K562 (cell line): ENCODE data around the gene PELI1. TPM values are rescaled to one million over a fixed set of nuclear protein-coding genes. Genes with fewer than 3 reads are reported as not detected.

ENCODE experiments used
- ARID1B ChIP-seq: fragments of 450-650 bp; IDR thresholded peaks from 2 replicates; pipeline ENCODE4 v1.6.1; 2016; ENCODE audit warnings: antibody characterized with exemption, mild to moderate bottlenecking, inconsistent platforms
- ARID3A ChIP-seq: IDR thresholded peaks from 2 replicates; pipeline ENCODE4 v1.6.1; 2012; ENCODE audit warnings: low read depth, low read length, improper control_type of control experiment, borderline replicate concordance
- ATF3 ChIP-seq, 2 experiments: fragments of 450-650 bp in 1 of 2; sonication (generic) in 1 of 2; formaldehyde crosslinking in 1 of 2; IDR thresholded peaks in 1 of 2; conservative IDR thresholded peaks in 1 of 2; 2 replicates each; pipeline versions ENCODE4 v1.6.1 to v1.8.1; 2016 to 2023; ENCODE audit warnings: mild to moderate bottlenecking in 2 of 2, moderate library complexity in 2 of 2, inconsistent platforms in 1 of 2, missing genetic modification reagents in 1 of 2
- ELF2 ChIP-seq: fragments of 250-450 bp; sonication (Bioruptor Pico); IDR thresholded peaks from 2 replicates; pipeline ENCODE4 v1.5.0; 2021; ENCODE audit warnings: mild to moderate bottlenecking
- FOXA3 ChIP-seq, 2 experiments: fragments of 450-650 bp in 1 of 2; sonication (generic) in 1 of 2; formaldehyde crosslinking; IDR thresholded peaks in 1 of 2; conservative IDR thresholded peaks in 1 of 2; 2 replicates each; pipeline versions ENCODE4 v1.4.0 to v1.8.0; 2020 to 2022; ENCODE audit warnings: mild to moderate bottlenecking in 2 of 2, missing genetic modification reagents in 1 of 2
- HDAC1 ChIP-seq, 2 experiments: fragments of 450-650 bp; IDR thresholded peaks; 2 replicates each; pipeline ENCODE4 v1.6.1; 2016 to 2017; ENCODE audit warnings: inconsistent platforms in 1 of 2, mild to moderate bottlenecking in 1 of 2, moderate library complexity in 1 of 2
- HLTF ChIP-seq: fragments of 450-650 bp; IDR thresholded peaks from 2 replicates; pipeline ENCODE4 v1.6.1; 2016
- JUND ChIP-seq, 2 experiments: IDR thresholded peaks; 2 replicates in 1 of 2; 3 replicates in 1 of 2; pipeline ENCODE4 v1.6.1; 2011; ENCODE audit warnings: borderline replicate concordance in 2 of 2, low read depth in 2 of 2, low read length in 2 of 2, improper control_type of control experiment in 1 of 2, missing biosample characterization in 1 of 2, missing genetic modification characterization in 1 of 2, missing genetic modification reagents in 1 of 2
- KDM1A ChIP-seq, 2 experiments: fragments of 450-650 bp; IDR thresholded peaks; 2 replicates each; pipeline ENCODE4 v1.6.1; 2016; ENCODE audit warnings: mild to moderate bottlenecking in 2 of 2
- MEIS2 ChIP-seq: fragments of 450-650 bp; IDR thresholded peaks from 2 replicates; pipeline ENCODE4 v1.6.1; 2014; ENCODE audit warnings: mild to moderate bottlenecking; ENCODE audit not compliant: partially characterized antibody
- MYBL2 ChIP-seq, 2 experiments: fragments of 450-650 bp in 1 of 2; sonication (generic) in 1 of 2; formaldehyde crosslinking in 1 of 2; IDR thresholded peaks; 2 replicates each; pipeline versions ENCODE4 v1.6.1 to v1.8.1; 2017 to 2022; ENCODE audit warnings: borderline replicate concordance in 1 of 2, inconsistent platforms in 1 of 2, low read depth in 1 of 2, mild to moderate bottlenecking in 1 of 2, missing genetic modification reagents in 1 of 2, moderate library complexity in 1 of 2
- NBN ChIP-seq: fragments of 450-650 bp; IDR thresholded peaks from 2 replicates; pipeline ENCODE4 v1.6.1; 2016; ENCODE audit warnings: low read depth, mild to moderate bottlenecking
- PBX2 ChIP-seq, 2 experiments: IDR thresholded peaks in 1 of 2; conservative IDR thresholded peaks in 1 of 2; 2 replicates each; pipeline ENCODE4 v1.6.1; 2016; ENCODE audit warnings: low read depth in 2 of 2, mild to moderate bottlenecking in 1 of 2, missing compliant biosample characterization in 1 of 2, missing genetic modification characterization in 1 of 2, moderate library complexity in 1 of 2
- SPI1 ChIP-seq: IDR thresholded peaks from 2 replicates; pipeline ENCODE4 v1.6.1; 2011; ENCODE audit warnings: low read depth, low read length, control low read depth, borderline replicate concordance
- TEAD1 ChIP-seq, 2 experiments: fragments of 450-650 bp in 1 of 2; sonication (generic) in 1 of 2; formaldehyde crosslinking; IDR thresholded peaks; 2 replicates each; pipeline versions ENCODE4 v1.4.0 to v1.8.0; 2020 to 2022; ENCODE audit warnings: mild to moderate bottlenecking in 2 of 2, missing genetic modification reagents in 1 of 2
- THRB ChIP-seq: fragments of 450-650 bp; formaldehyde crosslinking; conservative IDR thresholded peaks from 2 replicates; pipeline ENCODE4 v1.4.0; 2022; ENCODE audit warnings: mild to moderate bottlenecking, missing genetic modification characterization
- ZEB2 ChIP-seq: fragments of 450-650 bp; IDR thresholded peaks from 2 replicates; pipeline ENCODE4 v1.6.1; 2016
- ZNF143 ChIP-seq: sonication (generic); formaldehyde crosslinking; IDR thresholded peaks from 2 replicates; pipeline ENCODE4 v1.9.0; 2022; ENCODE audit warnings: mild to moderate bottlenecking, missing genetic modification reagents
- ZNF589 ChIP-seq: fragments of 200-800 bp; sonication (Bioruptor generic); IDR thresholded peaks from 2 replicates; pipeline ENCODE4 v1.6.1; 2016; ENCODE audit warnings: low read depth, missing genetic modification characterization, missing compliant biosample characterization
- polyA plus RNA-seq, 8 experiments: library from polyadenylated mRNA; depleted of rRNA in 4 of 8; stranded (reverse) in 5 of 8; unstranded in 3 of 8; fragments of >200 nt; fragmentation: Nextera tagmentation in 2 of 8; fragmentation: Illumina TruSeq in 1 of 8; extraction: Ambion mirVana in 2 of 8; extraction: Trizol in 1 of 8; gene quantifications; 2 replicates each; pipeline versions ENCODE4 v1.2.1 to v1.2.3, GENCODE V29; 2011 to 2014; ENCODE audit warnings: inconsistent platforms in 1 of 8, missing spikeins in 1 of 8
- total RNA-seq, 7 experiments: library from RNA; depleted of rRNA in 6 of 7; stranded (reverse); fragments of >200 nt in 6 of 7; fragmentation: Illumina TruSeq in 2 of 7; extraction: Trizol in 2 of 7; gene quantifications; 2 replicates each; pipeline versions ENCODE4 v1.2.1 to v1.2.3, GENCODE V29; 2011 to 2021; ENCODE audit warnings: low replicate concordance in 1 of 7

The PELI1 gene
- total and polyA plus RNA-seq, 9 of the 15 experiments (the other 6 are each of a cell fraction or from before 2014, with no cell fraction given): 3.3 to 19.2 (median 12.5) TPM

GRCh38 chr2:64063924-64064331 is 80.3 kb downstream of the PELI1 start (continued):
- TF ChIP-seq SPI1: peak; percentile 69; the same call in 1 of the 2 replicates
- 0 out of 2 replicates have a peak, but pooled peaks have one; percentile 29 for TF ChIP-seq THRB
- peak; percentile 60; the same call in 1 of the 2 replicates for TF ChIP-seq HLTF
- TF ChIP-seq ARID3A: 0 out of 2 replicates have a peak, but pooled peaks have one; percentile 20
- TF ChIP-seq ARID1B: peak; percentile 54; the same call in 1 of the 2 replicates
- TF ChIP-seq ZEB2: peak; percentile 78
- TF ChIP-seq ZNF143 (CRISPR knock-in tag): no peak
- 0 out of 4 replicates have a peak, but pooled peaks of 1 of the 2 experiments have one; percentile 4 for TF ChIP-seq FOXA3 (CRISPR knock-in tag; conservative IDR thresholded peaks at IDR 0.05 in 1 of 2, IDR thresholded peaks at IDR 0.05 in 1 of 2)
- no peak for TF ChIP-seq MYBL2 (IDR thresholded peaks at IDR 0.05; ENCODE audit: low read depth)
- TF ChIP-seq MYBL2 (CRISPR knock-in tag; IDR thresholded peaks at IDR 0.05; ENCODE audit: borderline replicate concordance): no peak
- peak; percentile 39; the same call in 1 of the 2 replicates for TF ChIP-seq NBN
- TF ChIP-seq KDM1A (IDR thresholded peaks at IDR 0.05): peak in 1 of 2 experiments; percentile 32; a peak in 1 of 4 replicates
- TF ChIP-seq PBX2 (CRISPR knock-in tag; IDR thresholded peaks at IDR 0.05; ENCODE audit: low read depth): no peak
- TF ChIP-seq PBX2 (tag; conservative IDR thresholded peaks at IDR 0.05; ENCODE audit: low read depth): peak; percentile 39; the same call in 1 of the 2 replicates
- peak in 1 of 2 experiments; percentile 55; a peak in 1 of 4 replicates for TF ChIP-seq HDAC1 (IDR thresholded peaks at IDR 0.05)
- no peak for TF ChIP-seq ZNF589 (CRISPR knock-in tag)
- peak; percentile 56; the same call in 1 of the 2 replicates for TF ChIP-seq JUND (IDR thresholded peaks at IDR 0.05; ENCODE audit: borderline replicate concordance, low read depth, low read length)
- peak; percentile 37; the same call in 1 of the 3 replicates for TF ChIP-seq JUND (tag; IDR thresholded peaks at IDR 0.05; ENCODE audit: borderline replicate concordance, low read depth, low read length)
- peak; percentile 72; the same call in 1 of the 2 replicates for TF ChIP-seq ELF2 (CRISPR knock-in tag)
- peak; percentile 76 for TF ChIP-seq MEIS2
- no peak for TF ChIP-seq TEAD1 (CRISPR knock-in tag; IDR thresholded peaks at IDR 0.05)
- peak; percentile 21; the same call in 1 of the 2 replicates for TF ChIP-seq ATF3 (IDR thresholded peaks at IDR 0.05)
- no peak for TF ChIP-seq ATF3 (CRISPR knock-in tag; conservative IDR thresholded peaks at IDR 0.05)
